Neural crest cell (in vitro differentiated cells): ENCODE measurements around the gene ATP9A. TPM values are rescaled to one million over a fixed set of nuclear protein-coding genes. Genes with fewer than 3 reads are reported as not detected.
"Not testable (repeated sequence)": the region's sequence is repeated elsewhere in the genome, so short reads cannot be mapped to it uniquely, and the experiment has no call there.

Experiments used
- DNase-seq: peaks from one replicate; pipeline ENCODE4 v3.0.0; 2021; ENCODE audit warnings: low read depth, mixed read lengths, low spot score
- H3K27ac Mint-ChIP-seq: one replicate; pipeline ENCODE4 v1.8.0; 2021; ENCODE audit warnings: mild to moderate bottlenecking, mixed read lengths; ENCODE audit not compliant: unreplicated experiment
- H3K27me3 Mint-ChIP-seq: 2 replicates; pipeline ENCODE4 v1.8.0; 2021; ENCODE audit warnings: low read depth, mild to moderate bottlenecking, mixed read lengths
- H3K36me3 Mint-ChIP-seq: 2 replicates; pipeline ENCODE4 v1.8.0; 2021; ENCODE audit warnings: low read depth, mild to moderate bottlenecking, mixed read lengths
- H3K4me1 Mint-ChIP-seq: 2 replicates; pipeline ENCODE4 v1.8.0; 2021; ENCODE audit warnings: mixed read lengths
- H3K4me3 Mint-ChIP-seq: one replicate; pipeline ENCODE4 v1.8.0; 2021; ENCODE audit warnings: mild to moderate bottlenecking, mixed read lengths
- H3K9me3 Mint-ChIP-seq: 2 replicates; pipeline ENCODE4 v1.8.0; 2021; ENCODE audit warnings: mixed read lengths
- CTCF ChIP-seq: fragments of 200-600 bp; sonication (generic); conservative IDR thresholded peaks from 2 replicates; pipeline ENCODE4 v1.5.0; 2021; ENCODE audit warnings: antibody characterized with exemption, mild to moderate bottlenecking
- total RNA-seq: library from RNA; stranded (reverse); gene quantifications from 2 replicates; pipeline ENCODE4 v1.2.1, GENCODE V29; 2021

Gene ATP9A
- total RNA-seq, 1 donor from 2014 or later: 39.0 TPM

- Mint-ChIP-seq H3K4me3 (no peak overlapping the region), H3K27me3 (no peaks in the 10 kb centered on the region), H3K36me3 (peaks cover 20% of the 10 kb centered on the region), H3K9me3 (no peaks in the 10 kb centered on the region), H3K27ac (no peak overlapping the region), H3K4me1 (peaks cover 9% of the 10 kb centered on the region)
- no peak for DNase-seq
- no peak for TF ChIP-seq CTCF
These were observed 22.1 kb upstream of the ATP9A start for GRCh38 chr20:51790256-51790655.

GRCh38 chr20:51789434-51789833, 21.2 kb upstream of the ATP9A start:
- peaks cover 9% of the 10 kb centered on the region for H3K4me1 Mint-ChIP-seq
- no peaks in the 10 kb centered on the region for H3K27me3 Mint-ChIP-seq
- H3K36me3 Mint-ChIP-seq: peaks cover 23% of the 10 kb centered on the region

GRCh38 chr20:51788822-51789221, 20.6 kb upstream of the ATP9A start:
- peaks cover 29% of the 10 kb centered on the region for H3K36me3 Mint-ChIP-seq
- H3K27me3 Mint-ChIP-seq: no peaks in the 10 kb centered on the region
- peaks cover 6% of the 10 kb centered on the region for H3K4me1 Mint-ChIP-seq
- no peaks in the 10 kb centered on the region for H3K9me3 Mint-ChIP-seq
- no peak overlapping the region for H3K4me3 Mint-ChIP-seq
- H3K27ac Mint-ChIP-seq: peak overlapping the region; percentile 81
- TF ChIP-seq CTCF: no peak
- DNase-seq: no peak

More at GRCh38 chr20:51789434-51789833, 21.2 kb upstream of the ATP9A start:
- TF ChIP-seq CTCF: no peak
- Mint-ChIP-seq H3K4me3 (no peak overlapping the region), H3K27ac (no peak overlapping the region), H3K9me3 (no peaks in the 10 kb centered on the region)
- no peak for DNase-seq

- H3K4me3 Mint-ChIP-seq: no peak overlapping the region
- DNase-seq: no peak
- H3K9me3 Mint-ChIP-seq: peaks cover 3% of the 10 kb centered on the region
- H3K4me1 Mint-ChIP-seq: no peaks in the 10 kb centered on the region
- H3K27ac Mint-ChIP-seq: no peak overlapping the region
- H3K36me3 Mint-ChIP-seq: peaks cover 45% of the 10 kb centered on the region
- TF ChIP-seq CTCF: no peak
- H3K27me3 Mint-ChIP-seq: no peaks in the 10 kb centered on the region
These were observed 16.1 kb upstream of the ATP9A start for GRCh38 chr20:51784299-51784698.

- H3K9me3 Mint-ChIP-seq, DNase-seq, H3K4me3 Mint-ChIP-seq, H3K4me1 Mint-ChIP-seq, H3K27me3 Mint-ChIP-seq, H3K27ac Mint-ChIP-seq: not testable (repeated sequence)
- H3K36me3 Mint-ChIP-seq: peaks cover 48% of the 10 kb centered on the region
These were observed 10.1 kb upstream of the ATP9A start for GRCh38 chr20:51778229-51778759.

GRCh38 chr20:51775241-51775640, 7.1 kb upstream of the ATP9A start:
- Mint-ChIP-seq H3K27ac (no peak overlapping the region), H3K27me3 (no peaks in the 10 kb centered on the region), H3K36me3 (peaks cover 23% of the 10 kb centered on the region), H3K9me3 (peaks cover 3% of the 10 kb centered on the region), H3K4me3 (no peak overlapping the region), H3K4me1 (no peaks in the 10 kb centered on the region)
- no peak for DNase-seq
- no peak for TF ChIP-seq CTCF
